GM18511 (cell line): ENCODE results near the gene AMBRA1.

Source experiments
- ATAC-seq: cut with Tn5 transposase; IDR thresholded peaks from one replicate; pipeline ENCODE4 v1.9.1; 2021; ENCODE audit warnings: mild to moderate bottlenecking, moderate library complexity; ENCODE audit not compliant: unreplicated experiment

Gene AMBRA1

DNA sequence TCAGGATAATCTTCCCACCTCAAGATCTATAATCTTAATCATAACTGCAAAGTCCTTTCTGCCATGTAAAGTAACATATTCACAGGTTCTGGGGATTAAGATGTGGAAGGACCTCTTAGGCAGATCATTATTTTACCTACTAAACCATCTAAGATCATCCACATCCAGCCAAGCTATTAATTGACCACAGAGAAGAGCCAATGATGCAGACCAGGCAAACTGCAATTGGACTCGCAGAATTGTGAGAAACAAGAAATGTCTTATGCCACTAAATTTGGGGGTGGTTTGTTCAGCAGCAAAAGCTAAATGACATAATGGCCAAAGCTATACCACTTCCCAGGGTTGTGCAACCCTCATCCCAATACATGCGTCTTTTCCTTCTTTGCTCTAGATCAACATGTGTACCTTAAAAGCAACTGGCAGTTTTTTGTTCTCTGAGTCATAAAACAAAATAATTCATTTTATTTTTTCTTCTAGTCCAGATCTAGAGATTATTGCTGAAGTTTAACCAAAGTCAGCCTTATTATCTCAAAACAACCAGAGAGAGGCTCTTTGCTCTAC, 113.6 kb downstream of the AMBRA1 start:
- ATAC-seq = no peak

DNA sequence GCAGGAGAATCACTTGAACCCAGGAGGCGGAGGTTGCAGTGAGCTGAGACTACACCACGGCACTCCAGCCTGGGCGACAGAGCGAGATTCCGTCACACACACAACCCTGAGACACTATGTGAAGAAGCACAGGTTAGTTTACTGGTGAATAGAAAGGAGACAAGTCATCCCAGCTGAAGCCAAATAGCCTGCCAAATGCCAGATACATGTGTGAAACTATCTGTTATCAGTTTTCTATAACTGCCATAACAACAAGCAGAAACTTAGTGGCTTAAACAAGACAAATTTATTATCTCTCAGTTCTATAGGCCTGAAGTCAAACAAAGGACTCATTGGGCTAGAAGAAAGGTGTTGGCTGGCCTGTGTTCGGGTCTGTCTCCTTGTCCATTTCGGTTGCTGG, 114.2 kb downstream of the AMBRA1 start:
- no peak for ATAC-seq

DNA sequence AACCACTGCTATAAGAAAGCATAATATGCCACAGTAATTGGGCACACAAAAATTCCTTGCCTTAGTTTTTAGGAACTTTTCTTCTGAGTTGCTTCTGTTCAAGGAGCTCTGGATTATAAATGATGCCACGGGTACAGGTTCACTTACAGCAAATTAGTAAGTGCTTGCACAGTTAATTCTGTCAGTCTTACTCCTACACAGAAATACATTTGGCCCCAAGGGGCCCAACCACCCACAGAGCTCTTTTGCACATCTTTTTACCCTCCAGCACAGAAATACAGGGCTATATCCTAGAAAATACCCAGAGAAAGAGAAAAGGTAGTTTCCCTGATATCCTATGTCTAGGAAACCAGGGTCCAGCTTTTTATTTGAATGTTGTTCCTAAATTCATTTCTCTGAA, 115.6 kb downstream of the AMBRA1 start:
- ATAC-seq = no peak

- no peak for ATAC-seq
These were observed 116.7 kb downstream of the AMBRA1 start for GRCh38 chr11:46477136-46477535.

DNA sequence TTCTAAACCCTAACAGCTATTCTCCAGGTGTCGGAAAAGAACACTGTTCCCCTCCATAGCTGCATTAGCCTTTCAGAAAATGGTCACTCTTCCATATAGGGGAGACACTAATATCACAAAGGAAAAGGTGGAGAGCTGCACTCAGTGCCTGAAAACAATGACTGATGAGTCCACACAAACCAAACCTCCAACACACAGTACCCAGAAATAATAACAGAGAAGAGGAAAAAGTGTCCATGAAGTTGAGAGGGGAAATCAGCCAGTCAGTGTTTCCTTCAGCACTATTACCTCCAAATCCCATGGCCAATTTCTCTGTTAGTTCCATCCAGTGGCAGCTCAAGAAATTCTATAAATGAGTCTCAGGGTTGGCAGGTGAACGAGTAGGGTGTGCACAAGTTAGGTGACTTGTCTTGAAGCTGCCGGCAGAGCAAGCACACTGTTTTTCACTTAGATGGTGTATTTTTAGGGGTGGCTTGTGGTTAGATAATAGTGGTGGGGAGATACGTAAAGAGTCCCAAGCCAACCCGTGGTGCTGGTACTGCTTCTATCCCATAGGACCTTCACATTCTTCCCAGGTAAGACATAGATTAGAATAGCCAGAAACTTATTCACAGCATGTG, 117.8 kb downstream of the AMBRA1 start:
- ATAC-seq = no peak

DNA sequence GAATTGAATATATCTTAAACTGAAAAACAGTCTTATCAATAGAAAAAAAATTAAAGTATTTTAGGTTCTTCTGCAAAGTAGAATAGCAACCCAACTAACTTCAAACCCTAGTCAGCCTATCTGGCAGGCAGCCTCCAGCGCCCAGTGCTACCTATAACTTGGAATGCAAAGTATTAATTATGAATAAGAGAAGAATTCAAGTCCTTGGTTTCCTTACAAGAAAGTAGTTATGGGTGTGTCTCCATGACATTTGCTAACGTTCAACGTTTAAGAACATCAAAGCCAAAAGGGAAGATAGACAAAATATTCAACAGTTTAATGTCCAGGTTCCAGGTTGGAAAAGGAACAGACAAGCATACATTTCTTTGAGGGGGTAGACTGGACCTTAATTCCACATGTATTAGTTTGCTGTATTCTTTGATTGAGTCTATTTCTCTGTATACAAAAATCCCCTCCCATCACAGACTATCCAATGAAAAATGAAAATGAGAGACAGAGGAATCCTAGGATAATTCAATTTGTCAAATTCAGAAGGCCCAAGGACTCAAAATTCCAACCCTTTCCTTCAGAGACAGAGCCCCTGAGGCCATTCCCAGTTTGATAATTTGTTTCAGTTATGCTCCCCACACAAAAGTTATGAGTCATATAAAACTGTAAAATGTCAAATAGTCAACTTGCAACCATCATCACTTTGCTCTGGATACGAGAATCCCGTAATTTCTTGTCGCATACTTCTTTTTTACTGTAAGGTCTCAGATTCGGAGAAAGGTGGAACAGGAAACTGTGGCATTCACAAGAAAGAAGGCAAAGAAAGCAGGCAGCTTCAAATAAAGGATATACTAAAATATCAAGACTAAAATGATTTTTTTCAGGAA, 118.5 kb downstream of the AMBRA1 start:
- ATAC-seq = no peak

GRCh38 chr11:46472662-46472994, 121.2 kb downstream of the AMBRA1 start:
- ATAC-seq = no peak

DNA sequence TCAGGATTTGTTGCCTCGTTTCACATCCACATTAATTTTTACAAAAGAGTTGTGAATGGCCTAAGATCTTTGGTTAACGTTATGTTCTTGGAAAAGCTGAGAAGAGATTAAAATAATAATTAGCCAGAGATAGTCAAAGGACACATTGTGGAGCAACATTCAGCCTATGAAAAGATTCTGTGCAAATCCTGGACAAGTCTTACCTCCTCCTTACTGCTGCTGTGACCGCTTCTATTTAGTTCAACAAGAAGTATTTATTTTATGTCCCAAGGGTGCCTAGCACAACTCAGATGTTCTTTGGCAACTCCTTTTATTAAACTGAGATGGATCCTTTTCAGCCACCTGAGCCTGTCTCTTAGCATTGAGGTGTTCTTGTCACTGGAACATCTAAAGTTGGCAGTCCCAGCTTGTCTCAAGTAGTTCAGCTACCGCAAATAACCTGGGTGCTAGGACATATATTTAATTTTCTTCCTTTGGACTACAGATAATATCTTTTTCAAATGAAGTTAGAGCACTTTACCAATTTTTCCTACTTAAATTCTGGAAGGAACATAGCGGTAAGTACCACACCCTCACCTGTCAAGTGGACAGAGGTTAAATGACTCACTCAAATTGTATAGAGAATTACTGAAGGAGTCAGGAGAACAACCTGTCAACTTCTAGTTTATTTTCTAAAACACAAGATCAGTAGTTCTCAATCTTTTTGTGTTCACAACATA, 121.7 kb downstream of the AMBRA1 start:
- ATAC-seq = no peak

DNA sequence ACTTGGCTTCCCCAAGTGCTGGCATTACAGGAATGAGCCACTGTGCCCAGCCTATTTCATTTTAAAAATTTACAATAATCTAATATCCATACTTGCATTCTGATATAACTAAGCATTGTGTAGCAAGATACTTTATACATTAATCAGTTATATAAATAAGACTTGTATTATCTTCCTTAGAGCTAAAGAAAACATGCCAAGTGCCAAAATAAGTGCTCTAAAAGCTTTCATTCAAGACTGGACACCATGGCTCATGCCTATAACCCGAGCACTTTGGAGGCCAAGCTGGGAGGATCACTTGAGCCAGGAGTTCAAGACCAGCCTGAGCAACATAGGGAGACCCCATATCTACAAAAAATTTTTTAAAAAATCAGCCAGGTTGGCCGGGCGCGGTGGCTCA, 123.9 kb downstream of the AMBRA1 start:
- no peak for ATAC-seq

DNA sequence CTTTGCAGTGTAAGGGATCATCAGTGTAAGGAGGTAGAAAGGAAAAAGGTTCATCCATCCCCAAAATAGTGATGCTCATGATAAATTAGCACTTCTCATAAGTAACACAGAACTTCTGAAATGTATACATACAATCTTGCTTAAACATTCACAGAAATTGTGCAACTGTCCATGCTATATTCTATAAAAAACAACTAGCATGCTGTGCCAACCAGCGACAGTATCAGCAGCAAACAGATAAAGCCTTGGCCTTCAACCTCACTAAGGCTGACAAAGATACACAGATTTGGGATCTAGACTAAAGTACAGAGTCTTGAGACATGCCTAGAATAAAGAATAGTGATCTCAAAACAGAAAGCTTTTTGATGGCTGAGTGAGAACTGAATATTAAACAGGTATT, 128.1 kb downstream of the AMBRA1 start:
- no peak for ATAC-seq

- no peak for ATAC-seq
These were observed 130.0 kb downstream of the AMBRA1 start for GRCh38 chr11:46463701-46464421.

DNA sequence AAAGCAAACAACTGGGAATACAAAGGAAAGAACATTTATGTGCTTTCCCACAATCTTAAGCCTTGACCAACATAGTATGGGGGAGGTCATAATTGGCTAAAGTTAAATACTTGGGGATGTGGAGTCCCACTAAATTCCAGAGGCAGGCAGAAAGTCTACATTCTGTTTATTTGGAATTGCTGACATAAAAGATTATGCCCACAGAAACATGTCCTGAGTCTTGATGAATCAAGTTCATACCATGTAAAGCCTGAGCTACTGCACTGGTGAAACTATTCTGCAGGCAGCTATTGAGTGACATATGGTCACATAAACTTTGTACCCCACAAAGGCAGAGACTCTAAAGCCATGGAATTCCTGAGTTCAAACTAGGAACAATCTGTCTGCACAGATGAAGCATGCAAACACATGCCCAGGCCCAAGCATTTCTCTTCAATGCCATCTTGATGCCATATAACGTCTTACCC, 132.3 kb downstream of the AMBRA1 start:
- ATAC-seq = no peak

DNA sequence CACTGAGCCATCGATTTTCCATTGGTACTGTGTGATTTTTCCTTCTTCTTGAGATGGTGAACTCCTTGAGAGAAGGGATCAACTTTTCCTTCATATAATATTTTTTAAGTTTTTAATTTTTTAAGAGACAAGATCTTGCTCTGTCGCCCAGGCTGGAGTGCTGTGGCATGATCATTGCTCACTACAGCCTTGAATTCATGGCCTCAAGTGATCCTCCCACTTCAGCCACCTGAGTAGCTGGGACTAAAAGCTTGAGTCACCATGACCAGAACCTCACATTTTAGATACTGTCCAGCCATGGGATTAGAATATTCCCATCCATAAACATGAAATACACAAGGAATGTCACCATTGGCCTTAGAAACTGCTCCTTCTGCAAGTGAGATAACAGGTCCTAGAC, 135.3 kb downstream of the AMBRA1 start:
- ATAC-seq = no peak

GRCh38 chr11:46457659-46458424, 136.0 kb downstream of the AMBRA1 start:
- no peak for ATAC-seq

GRCh38 chr11:46457021-46457420, 136.8 kb downstream of the AMBRA1 start:
- no peak for ATAC-seq

DNA sequence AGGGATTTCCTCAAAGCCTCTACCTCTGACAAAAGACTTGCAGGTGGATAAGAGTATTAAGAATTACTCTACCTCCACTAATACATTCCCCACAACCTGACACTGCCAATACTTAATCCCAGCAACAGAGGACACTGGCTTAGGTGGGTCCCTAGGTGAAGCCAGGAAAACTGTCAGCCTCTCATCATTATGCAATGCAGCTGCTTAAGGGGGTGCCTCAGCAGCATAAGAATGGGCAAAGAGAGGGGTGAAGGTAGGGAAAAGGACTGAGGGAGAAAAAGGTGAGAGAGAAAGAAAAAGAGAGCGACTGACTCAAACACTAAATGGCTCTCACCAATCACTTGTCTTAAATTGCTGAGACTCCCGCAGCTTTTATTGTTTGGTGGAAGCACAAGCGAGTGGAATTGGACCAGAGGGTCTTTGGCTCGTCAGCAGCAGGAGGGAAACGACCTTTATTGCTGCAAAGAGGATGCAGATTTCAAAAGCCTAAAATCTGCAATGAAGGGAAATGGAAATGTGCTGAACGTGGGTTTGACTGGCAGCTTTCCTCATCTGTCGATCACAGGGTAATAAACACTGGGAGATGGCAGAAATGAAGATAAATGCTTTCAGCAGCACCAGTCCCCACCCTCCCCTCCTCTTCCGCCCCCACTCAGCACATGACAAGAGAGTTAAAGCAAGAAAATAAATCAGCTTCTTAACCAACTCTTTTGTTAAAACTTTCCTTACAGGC, 137.4 kb downstream of the AMBRA1 start:
- no peak for ATAC-seq

DNA sequence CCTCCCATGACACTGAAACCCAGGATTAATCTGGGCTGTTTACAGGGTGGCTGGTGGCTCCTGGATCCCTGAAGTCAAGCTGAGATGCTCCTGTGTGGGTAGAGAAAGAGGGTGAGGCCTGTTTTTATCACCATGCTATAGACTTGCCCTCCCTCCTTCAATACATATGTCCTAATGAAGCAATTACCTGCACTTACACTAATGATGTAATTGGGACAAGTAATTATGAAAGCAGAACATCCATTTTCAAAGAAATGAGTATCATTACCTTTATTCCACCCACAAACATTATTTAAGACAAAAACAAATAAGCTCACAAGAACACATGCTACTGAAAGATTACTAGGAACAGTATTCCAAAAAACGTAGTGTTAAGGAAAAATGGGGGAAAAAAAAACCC, 138.0 kb downstream of the AMBRA1 start:
- ATAC-seq = no peak

DNA sequence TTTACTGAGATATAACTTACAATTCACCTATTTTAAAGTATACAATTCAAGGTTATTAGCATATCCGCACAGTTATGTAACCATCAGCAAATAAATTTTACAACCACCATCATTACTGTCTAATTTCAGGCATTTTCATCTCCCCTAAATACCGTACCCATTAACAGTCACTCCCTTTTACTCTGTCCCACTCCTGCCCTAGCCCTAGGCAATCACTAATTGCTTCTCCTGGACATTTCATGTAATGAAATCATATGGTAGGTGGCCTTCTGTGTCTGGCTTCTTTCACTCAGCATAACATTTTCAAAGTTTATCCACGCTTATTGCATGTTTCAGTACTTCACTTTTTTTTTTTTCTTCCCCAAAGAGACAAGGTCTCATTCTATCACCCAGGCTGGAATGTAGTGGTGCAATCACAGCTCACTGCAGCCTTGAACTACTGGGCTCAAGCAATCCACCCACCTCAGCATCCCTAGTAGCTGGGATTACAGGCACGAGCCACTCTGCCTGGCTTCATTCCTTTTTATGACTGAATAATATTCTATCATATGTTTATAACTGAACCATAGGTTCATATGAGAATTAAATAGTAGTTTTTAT, 140.8 kb downstream of the AMBRA1 start:
- ATAC-seq = no peak

DNA sequence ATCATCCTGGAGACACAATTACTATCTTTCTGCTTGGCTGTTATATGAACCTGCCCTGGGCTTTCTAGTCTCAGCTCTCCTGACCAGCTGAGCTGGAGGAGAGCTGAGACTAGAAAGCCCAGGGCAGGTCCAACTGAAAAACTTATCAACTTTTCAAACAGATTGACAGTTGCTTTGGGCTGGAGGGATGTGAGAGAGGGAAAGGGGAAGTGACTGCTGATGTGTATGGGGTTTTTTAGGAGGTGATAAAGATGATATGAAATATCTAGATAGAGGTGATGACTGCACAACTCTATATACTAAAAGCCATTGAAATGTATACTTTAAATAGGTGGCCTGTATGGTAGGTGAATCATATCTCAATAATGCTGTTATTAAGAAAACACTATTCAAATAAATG, 142.1 kb downstream of the AMBRA1 start:
- no peak for ATAC-seq
